ENCODE results near the gene MICU1. TPM values are rescaled to one million over a fixed set of nuclear protein-coding genes. Genes with fewer than 3 reads are reported as not detected.

The MICU1 gene
- polyA plus RNA-seq, 1 experiment: 40.4 TPM

- H3K4me3 ChIP-seq (ENCODE audit: low read depth, low read length): no peak overlapping the region
- no peak for DNase-seq (ENCODE audit: low read depth)
- H3K27me3 ChIP-seq (ENCODE audit: control insufficient read depth, insufficient read depth, low read length): no peaks in the 10 kb centered on the region
- CTCF ChIA-PET: interaction anchor here (0.6 kb wide), 1 partner anchor 477 kb away, joined by 6 read pairs; no protein-coding TSS in a partner anchor
- no peak for TF ChIP-seq CTCF (IDR thresholded peaks at IDR 0.05; ENCODE audit: insufficient read depth, low read depth, low read length)
- no peaks in the 10 kb centered on the region for H3K36me3 ChIP-seq (ENCODE audit: control insufficient read depth, insufficient read depth, low read length)
- POLR2A ChIA-PET: interaction anchor here (0.7 kb wide), 1 partner anchor 516 kb away, joined by 4 read pairs; no protein-coding TSS in a partner anchor
Measured at GRCh38 chr10:72356987-72357386, 268.9 kb downstream of the MICU1 start.

- CTCF ChIA-PET: no interaction called here
- no peaks in the 10 kb centered on the region for H3K36me3 ChIP-seq (ENCODE audit: control insufficient read depth, insufficient read depth, low read length)
- POLR2A ChIA-PET: no interaction called here
Measured at GRCh38 chr10:72356115-72356514, 269.8 kb downstream of the MICU1 start.

GRCh38 chr10:72355214-72355555 lies 270.7 kb downstream of the MICU1 start:
- ChIA-PET POLR2A (interaction anchor here (0.6 kb wide), 3 partner anchors 12 to 555 kb away, joined by 3 to 10 read pairs (median 4); no protein-coding TSS in a partner anchor), CTCF (interaction anchor here (1.4 kb wide), 1 partner anchor 8 kb away, joined by 6 read pairs; no protein-coding TSS in a partner anchor)
- no peak for DNase-seq (ENCODE audit: low read depth)
- no peak for TF ChIP-seq CTCF (IDR thresholded peaks at IDR 0.05; ENCODE audit: insufficient read depth, low read depth, low read length)
- Histone ChIP-seq H3K36me3 (ENCODE audit: control insufficient read depth, insufficient read depth, low read length) (0 out of 2 replicates have a peak, but pooled peaks cover 2% of the 10 kb centered on the region), H3K4me3 (ENCODE audit: low read depth, low read length) (peak overlapping the region; percentile 85), H3K27me3 (ENCODE audit: control insufficient read depth, insufficient read depth, low read length) (no peaks in the 10 kb centered on the region)

More at GRCh38 chr10:72356115-72356514, 269.8 kb downstream of the MICU1 start:
- Histone ChIP-seq H3K4me3 (ENCODE audit: low read depth, low read length) (no peak overlapping the region), H3K27me3 (ENCODE audit: control insufficient read depth, insufficient read depth, low read length) (no peaks in the 10 kb centered on the region)
- TF ChIP-seq CTCF (IDR thresholded peaks at IDR 0.05; ENCODE audit: insufficient read depth, low read depth, low read length): no peak
- no peak for DNase-seq (ENCODE audit: low read depth)

GRCh38 chr10:72354356-72355213 lies 271.3 kb downstream of the MICU1 start, which contains the start of gene DNAJB12:
DNAJB12 (minus strand) TSS chr10:72354919; CDS start chr10:72354897, 22 bp downstream.
- Histone ChIP-seq H3K4me3 (ENCODE audit: low read depth, low read length) (peak within 1 kb of the TSS; percentile 85), H3K27me3 (ENCODE audit: control insufficient read depth, insufficient read depth, low read length) (no peaks in the 10 kb centered on the region), H3K36me3 (ENCODE audit: control insufficient read depth, insufficient read depth, low read length) (peaks cover 2% of the 10 kb centered on the region; the same call in 1 of the 2 replicates)
- POLR2A ChIA-PET: interaction anchor here (0.6 kb wide), 3 partner anchors 11 to 555 kb away, joined by 3 to 10 read pairs (median 4); no protein-coding TSS in a partner anchor
- CTCF ChIA-PET: interaction anchor here (1.2 to 1.4 kb wide), 2 partner anchors 9 to 17 kb away, joined by 3 to 6 read pairs; no protein-coding TSS in a partner anchor
- TF ChIP-seq CTCF (IDR thresholded peaks at IDR 0.05; ENCODE audit: insufficient read depth, low read depth, low read length): no peak
- peak; percentile 50 for DNase-seq (ENCODE audit: low read depth)

GRCh38 chr10:72353965-72354355 lies 271.9 kb downstream of the MICU1 start:
- no peak for DNase-seq (ENCODE audit: low read depth)
- Histone ChIP-seq H3K36me3 (ENCODE audit: control insufficient read depth, insufficient read depth, low read length) (peaks cover 4% of the 10 kb centered on the region), H3K27me3 (ENCODE audit: control insufficient read depth, insufficient read depth, low read length) (no peaks in the 10 kb centered on the region), H3K4me3 (ENCODE audit: low read depth, low read length) (peak overlapping the region; percentile 85)
- ChIA-PET POLR2A (no interaction called here), CTCF (interaction anchor here (0.6 to 1.9 kb wide), 5 partner anchors 10 to 159 kb away, joined by 3 to 6 read pairs (median 4); no protein-coding TSS in a partner anchor)
- no peak for TF ChIP-seq CTCF (IDR thresholded peaks at IDR 0.05; ENCODE audit: insufficient read depth, low read depth, low read length)
